ENCODE measurements around the gene FEZ2. TPM values are rescaled to one million over a fixed set of nuclear protein-coding genes. Genes with fewer than 3 reads are reported as not detected.

Gene FEZ2
- total and polyA plus RNA-seq, 9 donors = 28.9 to 70.9 (median 41.3) TPM

GRCh38 chr2:36574560-36574959 is 23.4 kb downstream of the FEZ2 start:
- Histone ChIP-seq H3K36me3 (no peaks in the 10 kb centered on the region), H3K27ac (no peak overlapping the region), H3K9me3 (no peaks in the 10 kb centered on the region), H3K27me3 (peaks cover 2% of the 10 kb centered on the region), H3K4me1 (ENCODE audit: insufficient read depth) (peaks cover under 1% of the 10 kb centered on the region), H3K4me3 (no peak overlapping the region)
- TF ChIP-seq POLR2A (IDR thresholded peaks at IDR 0.05) (no peak), EP300 (IDR thresholded peaks at IDR 0.05) (no peak), CTCF (IDR thresholded peaks at IDR 0.05) (no peak)
- intact Hi-C loops (cut with DNase I) = no loop called here
- WGBS, 3 donors = 94 to 97% (median 96%) methylated on average over 2 of the region's 2 CpGs
- no peak for DNase-seq

GRCh38 chr2:36573165-36573564 is 24.8 kb downstream of the FEZ2 start:
- intact Hi-C loops (cut with DNase I) = no loop called here
- TF ChIP-seq EP300 (IDR thresholded peaks at IDR 0.05) (no peak), POLR2A (IDR thresholded peaks at IDR 0.05) (no peak), CTCF (IDR thresholded peaks at IDR 0.05) (no peak)
- H3K9me3 ChIP-seq = no peaks in the 10 kb centered on the region
- H3K4me1 ChIP-seq (ENCODE audit: insufficient read depth) = peaks cover 3% of the 10 kb centered on the region
- peaks cover 2% of the 10 kb centered on the region for H3K27me3 ChIP-seq
- no peak overlapping the region for H3K4me3 ChIP-seq
- WGBS, 3 donors = 88 to 92% (median 90%) methylated on average over 1 of the region's 1 CpG
- H3K36me3 ChIP-seq = no peaks in the 10 kb centered on the region
- no peak for DNase-seq
- no peak overlapping the region for H3K27ac ChIP-seq

- Histone ChIP-seq H3K9me3 (no peaks in the 10 kb centered on the region), H3K27me3 (peaks cover 2% of the 10 kb centered on the region), H3K27ac (no peak overlapping the region), H3K4me1 (ENCODE audit: insufficient read depth) (peaks cover 3% of the 10 kb centered on the region), H3K4me3 (no peak overlapping the region), H3K36me3 (no peaks in the 10 kb centered on the region)
- WGBS, 3 donors = 50 to 54% (median 52%) methylated on average over 4 of the region's 4 CpGs
- intact Hi-C loops (cut with DNase I) = no loop called here
- no peak for TF ChIP-seq CTCF (IDR thresholded peaks at IDR 0.05)
- TF ChIP-seq POLR2A (IDR thresholded peaks at IDR 0.05) = no peak
- no peak for TF ChIP-seq EP300 (IDR thresholded peaks at IDR 0.05)
- DNase-seq = no peak
These were observed 25.3 kb downstream of the FEZ2 start for GRCh38 chr2:36572719-36573059.

- Histone ChIP-seq H3K36me3 (no peaks in the 10 kb centered on the region), H3K4me3 (no peak overlapping the region), H3K9me3 (no peaks in the 10 kb centered on the region), H3K27me3 (peaks cover 2% of the 10 kb centered on the region), H3K4me1 (ENCODE audit: insufficient read depth) (peaks cover 6% of the 10 kb centered on the region), H3K27ac (no peak overlapping the region)
- 68 to 76% (median 68%) methylated on average over 3 of the region's 3 CpGs for WGBS, 3 donors
- intact Hi-C loops (cut with DNase I) = no loop called here
- DNase-seq = no peak
- TF ChIP-seq CTCF (IDR thresholded peaks at IDR 0.05) (no peak), EP300 (IDR thresholded peaks at IDR 0.05) (no peak), POLR2A (IDR thresholded peaks at IDR 0.05) (no peak)
These were observed 25.8 kb downstream of the FEZ2 start for GRCh38 chr2:36572054-36572718.

Data from ovary (tissue), 9 donors.